HG03280 (cell line): ENCODE data around the gene NMNAT2.
"Not testable (repeated sequence)": the region's sequence is repeated elsewhere in the genome, so short reads cannot be mapped to it uniquely, and the experiment has no call there.

Experiments
- ATAC-seq: cut with Tn5 transposase; IDR thresholded peaks from one replicate; pipeline ENCODE4 v1.9.1; 2021; ENCODE audit warnings: mild to moderate bottlenecking, moderate library complexity; ENCODE audit not compliant: unreplicated experiment

The NMNAT2 gene

DNA sequence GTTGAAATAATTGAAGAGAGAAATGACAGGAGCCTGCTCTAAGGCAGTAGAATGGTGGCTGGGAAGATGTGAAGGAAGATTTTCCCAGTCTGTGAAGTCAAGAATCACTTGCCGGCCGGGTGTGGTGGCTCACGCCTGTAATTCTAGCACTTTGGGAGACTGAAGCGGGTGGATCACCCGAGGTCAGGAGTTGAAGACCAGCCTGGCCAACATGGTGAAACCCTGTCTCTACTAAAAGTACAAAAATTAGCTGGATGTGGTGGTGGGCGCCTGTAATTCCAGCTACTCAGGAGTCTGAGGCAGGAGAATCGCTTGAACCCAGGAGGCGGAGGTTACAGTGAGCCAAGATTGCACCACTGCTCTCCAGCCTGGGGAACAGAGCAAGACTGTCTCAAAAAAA, 177.3 kb downstream of the NMNAT2 start:
- ATAC-seq: not testable (repeated sequence)

DNA sequence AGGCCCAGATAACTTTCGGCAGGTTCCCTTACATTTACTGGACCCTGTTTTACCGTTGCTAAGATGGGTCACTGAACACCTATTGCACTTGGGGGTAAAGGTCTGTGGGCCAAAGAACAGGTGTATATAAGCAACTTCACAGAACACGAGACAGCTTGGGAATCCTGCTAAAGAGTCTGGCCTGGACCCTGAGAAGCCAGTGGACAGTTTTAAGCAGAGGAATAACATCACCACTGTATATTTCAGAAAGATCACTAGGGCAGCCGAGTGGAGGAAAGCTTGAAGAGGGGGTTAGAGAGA, 177.7 kb downstream of the NMNAT2 start:
- no peak for ATAC-seq

DNA sequence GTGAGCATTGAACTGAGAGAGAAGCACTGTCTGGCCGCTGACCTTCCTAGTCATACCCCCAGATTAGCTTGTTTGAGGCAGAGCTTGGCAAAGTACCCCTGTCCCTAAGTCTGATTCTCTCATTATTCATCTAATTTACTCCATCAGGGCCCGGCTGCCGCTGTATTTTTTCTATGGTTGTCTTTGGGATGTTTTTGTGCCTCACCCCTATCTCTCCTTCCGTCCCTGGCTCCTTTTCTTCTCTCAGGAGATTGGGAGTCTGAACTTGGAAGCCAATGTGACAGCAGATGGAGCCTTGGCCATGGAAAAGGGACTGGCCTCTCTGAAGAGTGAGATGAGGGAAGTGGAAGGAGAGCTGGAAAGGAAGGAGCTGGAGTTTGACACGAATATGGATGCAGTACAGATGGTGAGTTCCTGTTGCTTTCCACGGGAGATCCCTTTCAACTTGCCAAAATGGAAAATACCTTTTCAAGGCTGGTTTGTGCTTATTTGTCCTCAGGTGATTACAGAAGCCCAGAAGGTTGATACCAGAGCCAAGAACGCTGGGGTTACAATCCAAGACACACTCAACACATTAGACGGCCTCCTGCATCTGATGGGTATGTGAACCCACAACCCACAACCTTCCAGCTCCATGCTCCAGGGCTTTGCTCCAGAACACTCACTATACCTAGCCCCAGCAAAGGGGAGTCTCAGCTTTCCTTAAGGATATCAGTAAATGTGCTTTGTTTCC, 178.2 kb downstream of the NMNAT2 start:
- ATAC-seq: no peak

DNA sequence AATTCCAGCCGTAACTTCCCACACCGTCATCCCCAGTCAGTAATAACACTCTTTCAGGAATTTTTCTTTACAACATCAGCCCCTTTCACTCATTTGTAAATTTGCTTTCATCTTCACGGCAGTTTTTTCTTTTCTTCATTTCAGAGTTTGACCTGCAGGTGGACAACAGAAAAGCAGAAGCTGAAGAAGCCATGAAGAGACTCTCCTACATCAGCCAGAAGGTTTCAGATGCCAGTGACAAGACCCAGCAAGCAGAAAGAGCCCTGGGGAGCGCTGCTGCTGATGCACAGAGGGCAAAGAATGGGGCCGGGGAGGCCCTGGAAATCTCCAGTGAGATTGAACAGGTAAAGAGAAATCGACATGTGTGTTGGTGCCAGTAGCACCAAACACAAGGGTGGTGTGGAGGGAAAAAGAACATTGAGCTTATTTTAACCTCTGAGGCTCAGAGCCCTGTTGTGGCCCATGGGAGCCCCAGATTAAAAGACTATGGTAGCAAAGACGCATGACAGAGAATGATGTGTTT, 178.9 kb downstream of the NMNAT2 start:
- ATAC-seq: no peak

DNA sequence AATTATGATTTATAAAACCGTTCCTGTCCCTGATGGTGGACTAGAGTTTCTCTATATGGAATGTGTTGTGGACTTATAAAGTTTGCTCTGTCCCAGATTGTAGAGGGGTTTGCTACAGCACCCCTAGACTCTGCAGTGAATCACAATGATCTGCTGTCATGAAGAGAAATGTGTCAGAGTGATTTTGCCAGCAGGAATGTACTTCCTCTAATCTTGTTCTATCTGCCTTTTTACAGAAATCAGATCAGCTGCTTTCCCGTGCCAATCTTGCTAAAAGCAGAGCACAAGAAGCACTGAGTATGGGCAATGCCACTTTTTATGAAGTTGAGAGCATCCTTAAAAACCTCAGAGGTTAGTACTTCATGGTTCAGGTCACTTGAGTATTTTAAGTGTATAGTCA, 180.1 kb downstream of the NMNAT2 start:
- no peak for ATAC-seq

DNA sequence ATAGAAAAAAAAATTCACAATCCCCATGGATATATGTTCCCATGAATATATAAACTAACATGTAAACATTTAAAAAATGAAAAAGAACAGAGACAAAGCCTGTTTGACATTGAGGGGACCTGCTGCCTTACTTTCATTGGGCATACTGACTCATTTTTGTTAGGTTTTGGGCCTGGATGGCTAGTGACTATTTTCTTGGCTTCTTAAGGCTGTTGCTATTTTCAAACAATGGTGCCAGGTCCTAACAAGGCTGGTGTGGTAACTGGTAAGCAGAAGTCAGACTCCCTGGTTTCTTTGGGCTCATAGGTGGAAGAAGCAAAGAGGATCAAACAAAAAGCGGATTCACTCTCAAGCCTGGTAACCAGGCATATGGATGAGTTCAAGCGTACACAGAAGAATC, 181.1 kb downstream of the NMNAT2 start:
- ATAC-seq: no peak

DNA sequence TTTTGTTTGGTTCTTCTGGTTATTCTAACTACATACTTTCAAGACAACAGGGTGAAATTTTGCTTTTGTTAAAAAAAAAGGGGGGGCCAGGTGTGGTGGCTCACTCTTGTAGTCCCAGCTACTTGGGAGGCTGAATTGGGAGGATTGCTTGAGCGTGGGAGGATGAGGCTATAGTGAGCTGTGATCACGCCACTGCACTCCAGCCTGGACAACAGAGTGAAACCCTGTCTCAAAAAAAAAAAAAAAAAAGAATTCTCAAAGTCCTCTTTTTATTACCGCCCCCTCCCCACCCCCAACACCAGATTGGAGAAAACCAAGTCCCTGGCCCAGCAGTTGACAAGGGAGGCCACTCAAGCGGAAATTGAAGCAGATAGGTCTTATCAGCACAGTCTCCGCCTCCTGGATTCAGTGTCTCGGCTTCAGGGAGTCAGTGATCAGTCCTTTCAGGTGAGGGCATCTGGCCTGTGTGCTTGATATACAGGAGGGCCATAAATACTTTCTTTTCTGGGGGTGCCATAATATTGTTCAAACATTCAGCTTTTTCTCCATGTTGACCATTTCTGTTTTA, 181.9 kb downstream of the NMNAT2 start:
- ATAC-seq: no peak

DNA sequence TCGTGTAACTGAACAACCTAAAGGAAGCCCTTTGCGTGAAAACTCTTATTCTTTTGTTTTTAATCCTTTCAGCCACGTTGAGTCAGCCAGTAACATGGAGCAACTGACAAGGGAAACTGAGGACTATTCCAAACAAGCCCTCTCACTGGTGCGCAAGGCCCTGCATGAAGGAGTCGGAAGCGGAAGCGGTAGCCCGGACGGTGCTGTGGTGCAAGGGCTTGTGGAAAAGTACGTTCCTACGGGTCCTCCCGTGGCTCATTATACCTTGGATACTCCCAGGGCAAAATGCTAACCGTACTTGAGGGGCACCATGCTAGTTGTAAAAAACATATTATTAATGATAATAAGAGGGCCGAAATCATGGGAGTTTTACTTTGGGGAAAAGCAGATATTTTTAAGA, 182.7 kb downstream of the NMNAT2 start:
- no peak for ATAC-seq

DNA sequence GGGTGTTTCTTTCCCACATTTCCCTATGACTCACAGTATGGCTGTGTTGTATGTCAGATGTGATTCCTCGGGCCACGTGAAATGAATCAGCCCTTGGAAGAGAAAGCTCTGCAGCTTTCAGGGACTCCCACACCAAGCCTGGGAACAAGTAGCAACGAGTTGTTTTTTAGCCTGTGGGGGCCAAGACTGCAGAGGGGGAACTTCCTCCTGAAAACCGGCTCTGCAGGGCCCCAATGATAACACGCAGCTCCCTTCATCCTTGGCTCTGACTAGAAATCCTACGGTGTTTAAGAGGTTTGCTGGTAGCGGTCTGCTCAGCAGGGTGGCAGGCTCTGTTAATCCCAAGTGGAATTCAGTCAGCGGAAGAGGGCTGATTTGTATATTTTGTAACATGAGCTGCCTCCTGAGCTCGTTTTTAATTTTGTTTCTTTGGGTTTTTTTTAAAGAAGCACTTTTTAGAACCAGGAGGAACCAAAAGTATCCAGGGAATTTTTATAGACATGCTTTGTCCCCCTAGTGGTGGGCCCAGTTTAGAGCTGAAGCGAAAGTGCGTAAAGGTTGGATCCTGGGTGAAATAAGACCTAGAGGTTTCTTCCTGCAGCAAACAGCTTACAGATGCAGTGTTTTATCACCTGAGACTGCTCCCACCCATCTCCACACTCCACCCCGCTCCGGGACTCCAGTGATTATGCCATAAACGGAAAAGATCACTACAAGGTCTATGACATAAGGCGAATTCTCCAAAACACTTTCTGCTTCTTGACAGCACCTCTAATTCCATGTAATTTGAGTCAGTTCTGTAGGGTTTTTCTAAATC, 183.3 kb downstream of the NMNAT2 start:
- no peak for ATAC-seq

DNA sequence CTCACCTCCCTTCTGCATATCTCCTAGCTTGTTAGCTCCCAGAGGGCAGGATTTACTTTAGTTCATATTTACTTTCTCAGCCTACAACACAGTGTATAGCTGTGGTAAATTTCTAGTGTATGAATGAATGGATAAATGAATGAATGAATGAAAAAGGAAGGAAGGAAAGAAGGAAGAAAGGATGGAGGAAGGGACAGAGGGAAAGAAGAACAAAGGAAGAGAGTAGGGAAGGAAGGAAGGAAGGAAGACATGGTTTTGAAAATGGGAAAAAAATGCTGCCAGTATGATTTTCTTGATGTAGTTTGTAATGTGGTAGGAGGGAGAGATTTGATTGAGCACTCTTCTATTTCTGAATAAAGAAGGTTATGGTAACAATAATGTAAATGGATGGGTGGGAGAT, 185.1 kb downstream of the NMNAT2 start:
- ATAC-seq: no peak

DNA sequence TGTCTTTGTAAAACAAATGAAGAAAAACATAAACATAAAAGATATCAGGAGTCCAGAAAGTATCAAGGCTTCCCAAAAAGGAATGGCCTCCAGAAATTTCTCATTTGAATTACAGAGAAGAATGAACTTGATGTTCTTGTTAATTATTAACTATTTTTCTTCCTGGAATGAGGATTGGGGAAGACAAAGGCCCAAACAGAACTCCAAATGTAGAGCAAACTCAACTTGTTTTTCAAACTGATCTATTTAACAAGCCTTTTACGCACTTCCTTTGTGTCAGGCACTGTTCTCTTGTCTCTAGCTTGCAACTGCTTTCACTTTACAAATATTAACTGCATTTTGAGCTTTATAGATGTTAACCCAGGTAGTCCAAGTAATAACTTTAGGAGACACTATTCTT, 186.6 kb downstream of the NMNAT2 start:
- no peak for ATAC-seq

DNA sequence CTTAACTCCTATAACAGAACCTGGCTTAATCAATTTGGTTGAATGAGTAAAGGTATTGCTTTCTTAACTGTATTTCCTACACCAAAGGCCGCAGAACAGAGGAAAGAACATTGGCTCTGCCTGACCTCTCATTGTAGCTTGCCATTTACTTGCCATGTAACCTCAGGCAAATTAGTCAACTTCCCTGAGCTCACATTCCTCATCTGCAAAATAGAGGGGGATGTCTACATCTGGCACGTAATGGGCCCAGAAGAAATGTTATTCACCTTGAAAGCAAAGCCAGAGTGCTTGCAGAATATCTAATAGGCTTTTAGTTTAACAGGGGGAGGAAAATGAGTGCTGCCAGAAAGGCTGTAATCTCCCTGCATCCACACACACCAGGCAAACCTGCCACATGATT, 187.8 kb downstream of the NMNAT2 start:
- no peak for ATAC-seq

DNA sequence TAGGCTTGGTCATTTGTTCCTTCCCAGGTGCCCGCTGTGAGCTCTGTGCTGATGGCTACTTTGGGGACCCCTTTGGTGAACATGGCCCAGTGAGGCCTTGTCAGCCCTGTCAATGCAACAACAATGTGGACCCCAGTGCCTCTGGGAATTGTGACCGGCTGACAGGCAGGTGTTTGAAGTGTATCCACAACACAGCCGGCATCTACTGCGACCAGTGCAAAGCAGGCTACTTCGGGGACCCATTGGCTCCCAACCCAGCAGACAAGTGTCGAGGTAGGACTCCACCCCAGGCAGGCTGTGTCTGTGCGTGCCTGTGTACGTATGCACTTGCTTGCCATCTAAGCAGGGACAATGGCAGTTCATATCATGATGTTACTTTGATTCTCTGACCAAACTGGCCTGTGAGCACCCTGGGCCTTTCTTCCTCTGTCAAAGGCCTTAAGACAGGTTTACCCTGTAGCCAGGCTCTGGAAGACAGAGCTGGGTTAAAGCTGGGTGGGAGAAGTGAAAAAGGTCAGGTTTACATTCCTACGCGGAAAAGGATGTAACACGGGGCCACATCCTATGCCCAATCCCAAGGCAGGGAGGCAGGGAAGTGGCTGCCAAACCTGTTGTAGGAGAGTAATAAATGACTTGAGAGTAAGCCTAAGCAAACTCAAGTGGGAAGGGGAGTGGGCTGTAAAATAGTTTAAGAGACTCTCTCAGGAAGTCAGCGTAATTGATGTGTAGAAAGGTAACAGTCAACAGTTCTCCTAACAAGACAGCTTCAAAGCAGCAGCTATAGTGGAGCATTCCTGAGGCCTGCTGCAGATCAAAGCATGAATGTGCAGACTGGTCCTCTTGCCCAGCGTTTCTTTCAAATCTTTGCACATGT, 189.6 kb downstream of the NMNAT2 start:
- no peak for ATAC-seq

DNA sequence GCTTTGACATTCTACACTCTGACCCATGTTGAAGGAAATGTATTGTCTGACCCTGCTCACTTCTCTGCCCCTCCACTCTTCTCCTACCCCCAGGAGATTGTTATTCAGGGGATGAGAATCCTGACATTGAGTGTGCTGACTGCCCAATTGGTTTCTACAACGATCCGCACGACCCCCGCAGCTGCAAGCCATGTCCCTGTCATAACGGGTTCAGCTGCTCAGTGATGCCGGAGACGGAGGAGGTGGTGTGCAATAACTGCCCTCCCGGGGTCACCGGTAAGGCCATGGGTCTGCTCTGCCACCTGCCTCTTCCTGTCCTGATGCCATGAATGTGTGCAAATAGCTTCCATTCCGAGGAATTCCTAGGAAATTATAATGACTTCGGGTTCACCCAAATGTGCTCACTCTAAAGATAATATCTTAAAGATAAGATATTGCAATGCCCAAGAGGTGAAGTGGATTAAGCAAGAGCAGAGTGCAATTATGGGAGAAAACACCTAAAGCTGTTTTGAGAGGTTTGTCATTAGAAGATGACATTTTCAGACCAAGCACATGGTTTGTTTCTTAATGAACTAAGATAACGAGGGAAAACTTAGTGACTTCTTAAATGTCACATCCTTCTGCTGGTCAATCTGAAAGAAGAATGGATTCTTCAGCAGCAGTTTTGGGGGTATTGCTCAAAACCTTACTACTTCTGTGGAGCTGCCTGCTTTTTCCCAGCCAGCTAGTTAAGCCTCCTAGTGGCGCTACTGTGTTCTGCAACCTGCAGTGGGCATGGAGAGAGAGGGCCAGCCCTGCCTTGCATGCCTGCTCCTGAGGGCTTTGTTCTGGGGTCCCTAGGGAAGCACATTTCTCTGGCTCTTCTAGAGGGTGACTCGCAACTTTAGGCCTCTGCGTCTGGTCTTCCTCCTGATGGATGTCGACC, 190.5 kb downstream of the NMNAT2 start:
- no peak for ATAC-seq

DNA sequence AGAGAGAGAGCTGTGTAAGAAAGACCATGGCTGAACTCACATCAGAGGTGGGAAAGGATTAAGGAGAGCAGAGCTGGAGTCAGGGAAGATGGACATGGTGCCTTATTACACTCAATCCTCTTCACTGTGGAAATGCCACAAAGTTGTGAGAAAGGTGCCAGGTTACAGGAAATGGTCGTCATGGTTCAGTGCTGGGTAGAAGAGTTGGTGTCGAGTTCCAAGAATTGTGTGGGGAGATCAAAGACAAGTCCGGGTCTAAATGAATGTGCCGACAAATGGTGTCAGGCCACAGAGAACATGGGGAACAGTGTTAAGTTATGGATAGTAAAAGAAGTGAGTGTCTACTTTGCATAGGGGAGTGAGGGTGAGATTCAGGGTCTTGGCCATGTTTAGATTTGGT, 191.2 kb downstream of the NMNAT2 start:
- no peak for ATAC-seq

DNA sequence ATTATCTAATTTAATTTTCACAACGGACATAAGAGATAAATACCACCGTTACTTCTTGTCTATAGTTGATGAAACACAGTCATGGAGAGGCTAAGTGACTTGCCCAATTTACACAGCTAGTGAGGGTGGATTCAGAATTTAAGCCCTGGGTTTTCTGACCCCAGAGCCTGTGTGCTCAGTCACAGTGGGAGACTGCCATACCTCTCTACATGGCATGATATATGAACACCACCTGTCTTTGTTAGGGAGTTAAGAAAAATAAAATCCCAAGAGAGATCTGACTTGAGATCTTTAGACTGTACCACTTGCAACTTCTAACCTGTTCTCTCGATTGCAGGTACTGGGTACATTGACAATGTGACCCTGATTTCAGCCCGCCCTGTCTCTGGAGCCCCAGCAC, 191.8 kb downstream of the NMNAT2 start:
- ATAC-seq: no peak

DNA sequence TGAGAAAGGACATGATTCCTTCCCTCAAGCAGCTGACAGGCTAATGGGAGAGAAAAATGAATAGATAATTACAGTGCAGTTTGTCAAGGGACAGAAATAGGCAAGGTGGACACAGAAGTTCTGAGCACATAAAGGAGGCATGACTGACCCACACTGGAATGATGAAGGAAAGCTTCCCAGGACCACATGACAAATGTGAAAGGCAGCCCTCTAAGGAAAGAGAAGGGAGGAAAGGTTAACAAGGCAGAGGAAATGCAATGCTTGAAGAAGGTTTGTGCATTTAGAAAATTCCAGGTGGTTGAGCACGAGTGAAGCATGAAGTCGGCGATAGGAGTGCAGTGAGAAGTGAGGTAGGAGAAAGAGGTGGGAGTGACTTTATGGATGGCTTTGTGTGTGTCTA, 194.7 kb downstream of the NMNAT2 start:
- ATAC-seq: no peak

DNA sequence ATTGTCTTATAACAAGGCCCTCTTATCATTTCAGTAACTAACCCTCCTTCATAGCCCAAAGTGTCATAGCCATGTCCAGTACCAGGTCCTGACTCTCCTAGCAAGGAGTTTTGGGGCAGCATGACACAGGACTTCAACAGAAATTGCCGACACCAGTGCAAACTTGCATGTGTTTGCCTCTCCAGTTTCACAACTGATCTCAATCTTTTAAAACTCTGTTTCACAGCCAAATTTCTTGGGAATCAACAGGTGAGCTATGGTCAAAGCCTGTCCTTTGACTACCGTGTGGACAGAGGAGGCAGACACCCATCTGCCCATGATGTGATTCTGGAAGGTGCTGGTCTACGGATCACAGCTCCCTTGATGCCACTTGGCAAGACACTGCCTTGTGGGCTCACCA, 195.3 kb downstream of the NMNAT2 start:
- ATAC-seq: no peak

DNA sequence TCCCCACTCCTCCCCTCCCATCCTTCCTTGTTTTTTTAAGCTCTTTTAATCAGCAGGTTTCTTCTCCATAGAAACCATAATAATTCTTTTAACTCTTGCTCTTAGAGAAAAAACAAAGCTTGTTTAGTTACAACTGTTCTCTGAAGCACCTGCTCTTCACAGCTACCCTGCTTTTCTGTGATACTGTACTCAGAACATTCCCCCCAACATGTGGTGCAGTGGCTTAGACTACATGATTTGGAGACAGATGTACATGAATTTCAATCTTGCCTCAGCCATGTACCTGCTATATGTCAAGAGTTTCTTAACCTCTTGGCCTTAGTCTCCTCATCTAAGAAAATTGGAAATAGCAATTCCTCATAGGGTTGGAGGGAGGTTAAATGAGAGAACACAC, 198.6 kb downstream of the NMNAT2 start:
- no peak for ATAC-seq

DNA sequence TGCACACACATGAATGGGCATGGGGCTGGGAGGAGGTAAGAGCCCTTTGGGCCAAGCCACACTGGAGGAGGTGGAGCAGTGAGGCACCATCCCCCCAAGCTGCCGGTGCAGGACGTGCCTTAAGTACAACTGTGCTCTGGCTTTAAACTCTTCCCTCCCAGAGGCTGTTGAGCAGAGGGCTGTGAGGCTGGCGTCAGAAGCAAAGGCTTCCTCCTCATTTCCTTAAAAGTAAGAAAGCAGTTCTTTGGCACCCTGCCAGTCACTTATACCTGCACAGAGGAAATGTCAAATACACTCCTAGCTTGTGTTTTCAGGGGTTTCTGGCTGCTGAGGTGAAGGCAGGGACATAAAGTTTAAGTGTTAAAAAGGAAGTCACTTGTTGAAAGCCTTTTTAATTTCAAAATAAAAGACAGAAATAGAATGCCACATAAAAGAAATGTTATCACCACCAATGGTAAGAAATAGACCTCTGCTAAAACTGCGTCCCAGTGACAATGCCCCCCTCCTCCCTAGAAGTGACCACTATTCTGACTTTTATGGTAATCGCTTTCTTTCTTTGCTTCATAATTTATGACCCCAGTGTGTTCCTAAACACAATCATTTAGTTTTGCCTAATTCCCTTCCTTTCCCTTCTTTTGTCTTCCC, 199.1 kb downstream of the NMNAT2 start:
- no peak for ATAC-seq
